ENCODE measurements around the gene IMMT. TPM values are rescaled to one million over a fixed set of nuclear protein-coding genes. Genes with fewer than 3 reads are reported as not detected.

Gene IMMT
- total and polyA plus RNA-seq, 2 donors (not counting 3 experiments of a cell fraction or from before 2014, with no cell fraction given) = 35.6 to 112 TPM

GRCh38 chr2:86226070-86226469, 30.8 kb upstream of the IMMT start:
- Histone ChIP-seq H3K4me1 (ENCODE audit: control insufficient read depth, extremely low read depth, insufficient read depth, low read length) (peaks cover 7% of the 10 kb centered on the region), H3K4me3 (replicated peaks in 1 of 3; ENCODE audit: insufficient read depth in 1 of 3, low read depth in 1 of 3, low read length in 3 of 3) (no peak overlapping the region), H4K20me1 (replicated peaks; ENCODE audit: control insufficient read depth, extremely low read depth, insufficient read depth, low read length) (no peaks in the 10 kb centered on the region), H3K4me2 (ENCODE audit: insufficient read depth, low read length) (no peak overlapping the region), H3K9me1 (replicated peaks; ENCODE audit: control insufficient read depth, extremely low read depth, insufficient read depth, low read length) (no peaks in the 10 kb centered on the region), H3K27ac (ENCODE audit: insufficient read depth, low read depth, low read length) (no peak overlapping the region), H3K79me2 (ENCODE audit: control insufficient read depth, insufficient read depth, low read length) (no peaks in the 10 kb centered on the region), H3K9me3 (replicated peaks; ENCODE audit: control insufficient read depth, insufficient read depth, low read length) (no peaks in the 10 kb centered on the region), H3K36me3 (ENCODE audit: control insufficient read depth in 2 of 2, extremely low read depth in 1 of 2, insufficient read depth in 2 of 2, low read length in 2 of 2) (no peaks in the 10 kb centered on the region), H3K27me3 (ENCODE audit: control insufficient read depth in 2 of 2, insufficient read depth in 2 of 2, low read length in 2 of 2) (no peaks in the 10 kb centered on the region), H3K9ac (replicated peaks; ENCODE audit: extremely low read depth, insufficient read depth, low read length) (no peak overlapping the region), H2AFZ (ENCODE audit: low read depth, low read length) (no peak overlapping the region)
- DNase-seq (ENCODE audit: low read depth, low spot score) = no peak
- dilution Hi-C loops (cut with MboI; ENCODE audit: extremely low pct_ligation_motif_present, low sequenced_read_pairs) (no loop called here), intact Hi-C loops (cut with micrococcal nuclease) (no loop called here)
- no peak for FAIRE-seq
- BruUV-seq (replicated peaks) = no TSS peak
- TF ChIP-seq CTCF (IDR thresholded peaks at IDR 0.05; ENCODE audit: extremely low read depth in 1 of 2, insufficient read depth in 1 of 2, low read depth in 1 of 2, low read length in 2 of 2) (no peak), POLR2A (IDR thresholded peaks at IDR 0.05; ENCODE audit: low read depth, low read length) (no peak), GATA2 (IDR thresholded peaks at IDR 0.05; ENCODE audit: insufficient read depth, insufficient read length, low read depth, low read length) (no peak), EZH2 (IDR thresholded peaks at IDR 0.05; ENCODE audit: borderline replicate concordance, low read depth, low read length, severe bottlenecking) (no peak), JUN (IDR thresholded peaks at IDR 0.05; ENCODE audit: borderline replicate concordance, insufficient read depth, insufficient read length, low read depth) (no peak), MAX (IDR thresholded peaks at IDR 0.05; ENCODE audit: insufficient read depth, insufficient read length) (no peak), POLR2AphosphoS5 (IDR thresholded peaks at IDR 0.05; ENCODE audit: insufficient read depth, low read depth, low read length) (no peak), MYC (IDR thresholded peaks at IDR 0.05; ENCODE audit: low read depth, low read length) (no peak), FOS (IDR thresholded peaks at IDR 0.05; ENCODE audit: borderline replicate concordance, insufficient read depth, low read length) (no peak)
- CTCF ChIA-PET = interaction anchor here (1.1 to 2.1 kb wide), 7 partner anchors 11 to 149 kb away, joined by 4 to 13 read pairs (median 6); no protein-coding TSS in a partner anchor
- POLR2A ChIA-PET = interaction anchor here (1.0 kb wide), 1 partner anchor 216 kb away, joined by 3 read pairs; the partner anchor contains the start of gene KDM3A

Measured in endothelial cell of umbilical vein (primary cell).